B cell (primary cell): ENCODE results near the gene NELL1. TPM values are rescaled to one million over a fixed set of nuclear protein-coding genes. Genes with fewer than 3 reads are reported as not detected.

Experiments used
- ATAC-seq: fragments of 200-7000 bp; cut with Tn5 transposase; one replicate; pipeline ENCODE4 v1.10.0; 2021; ENCODE audit warnings: low read depth, mild to moderate bottlenecking, moderate number of reproducible peaks, moderate library complexity
- CTCF ChIA-PET: fragments of 350-600 bp; sonication (Branson Sonifier 250); formaldehyde crosslinking; loops from one replicate; lab custom pipeline; 2021; ENCODE audit warnings: antibody characterized with exemption, inconsistent platforms; lab: Charles Lee
- POLR2A ChIA-PET: fragments of 350-600 bp; sonication (Branson Sonifier 250); formaldehyde crosslinking; loops from one replicate; lab custom pipeline; 2021; ENCODE audit warnings: antibody characterized with exemption; lab: Charles Lee
- DNase-seq: peaks from one replicate; pipeline ENCODE4 v3.0.0; 2013
- H2AFZ ChIP-seq: 2 replicates; pipeline ENCODE4 v1.6.1; 2012; ENCODE audit warnings: mild to moderate bottlenecking, low read depth, low read length; ENCODE audit not compliant: insufficient read depth, poor library complexity, severe bottlenecking
- H3K27ac ChIP-seq, 2 donors: 1 replicate in 1 of 2; 2 replicates in 1 of 2; pipeline ENCODE4 v1.5.1; 2012 to 2013; ENCODE audit warnings: low read length in 2 of 2, mild to moderate bottlenecking in 2 of 2, moderate library complexity in 1 of 2
- H3K27me3 ChIP-seq, 4 experiments: fragments of 200-600 bp in 1 of 4; sonication (generic) in 1 of 4; replicated peaks in 1 of 4; 1 replicate in 2 of 4; 2 replicates in 2 of 4; pipeline versions ENCODE4 v1.6.1 to v1.7.0; 2013 to 2016; ENCODE audit warnings: low read length in 3 of 4, mild to moderate bottlenecking in 2 of 4, mixed read lengths in 1 of 4, moderate library complexity in 1 of 4; ENCODE audit not compliant: insufficient read depth in 4 of 4, control insufficient read depth in 3 of 4; ENCODE audit errors: control extremely low read depth in 1 of 4
- H3K36me3 ChIP-seq, 2 experiments: replicated peaks in 1 of 2; 1 replicate in 1 of 2; 2 replicates in 1 of 2; pipeline versions ENCODE4 v1.6.1 to v1.7.1; 2013; ENCODE audit warnings: low read length in 1 of 2; ENCODE audit not compliant: insufficient read depth in 2 of 2, control insufficient read depth in 1 of 2; ENCODE audit errors: control extremely low read depth in 1 of 2, extremely low read depth in 1 of 2
- H3K4me1 ChIP-seq, 2 donors: fragments of 200-600 bp in 1 of 2; sonication (generic) in 1 of 2; 1 replicate in 1 of 2; 2 replicates in 1 of 2; pipeline versions ENCODE4 v1.5.1 to v1.6.1; 2013 to 2017; ENCODE audit warnings: low read length in 2 of 2; ENCODE audit not compliant: control insufficient read depth in 2 of 2, insufficient read depth in 2 of 2
- H3K4me2 ChIP-seq: replicated peaks from 2 replicates; pipeline ENCODE3; 2012; ENCODE audit warnings: mild to moderate bottlenecking, low read depth, low read length; ENCODE audit not compliant: poor library complexity, severe bottlenecking
- H3K4me3 ChIP-seq, 5 experiments: fragments of 200-600 bp in 1 of 5; sonication (generic) in 1 of 5; 1 replicate in 3 of 5; 2 replicates in 2 of 5; pipeline versions ENCODE4 v1.5.1 to v1.7.0; 2011 to 2016; ENCODE audit warnings: low read length in 4 of 5, mild to moderate bottlenecking in 4 of 5, low read depth in 2 of 5, control low read depth in 1 of 5, moderate library complexity in 1 of 5; ENCODE audit not compliant: insufficient read depth in 1 of 5; ENCODE audit errors: control extremely low read depth in 1 of 5, extremely low read depth in 1 of 5
- H3K79me2 ChIP-seq: fragments of 200-600 bp; sonication (generic); one replicate; pipeline ENCODE4 v1.6.0; 2016; ENCODE audit warnings: low read length; ENCODE audit not compliant: control insufficient read depth, insufficient read depth
- H3K9ac ChIP-seq: fragments of 200-600 bp; sonication (generic); 2 replicates; pipeline ENCODE4 v1.6.1; 2017; ENCODE audit warnings: mild to moderate bottlenecking, low read length, moderate library complexity
- H3K9me3 ChIP-seq, 3 donors: one replicate each; pipeline versions ENCODE4 v1.6.1 to v1.7.1; 2013; ENCODE audit warnings: low read length in 2 of 3; ENCODE audit not compliant: control insufficient read depth in 2 of 3, insufficient read depth in 1 of 3; ENCODE audit errors: control extremely low read depth in 1 of 3
- H4K20me1 ChIP-seq: 2 replicates; pipeline ENCODE4 v1.6.0; 2012; ENCODE audit warnings: mild to moderate bottlenecking, low read length; ENCODE audit not compliant: insufficient read depth, control insufficient read depth, poor library complexity, severe bottlenecking
- H3K27ac Mint-ChIP-seq: one replicate; pipeline ENCODE4 v1.8.0; 2021; ENCODE audit warnings: mixed read lengths
- H3K27me3 Mint-ChIP-seq: one replicate; pipeline ENCODE4 v1.8.0; 2021; ENCODE audit warnings: mixed read lengths
- H3K4me1 Mint-ChIP-seq: one replicate; pipeline ENCODE4 v1.8.0; 2021; ENCODE audit warnings: mixed read lengths
- H3K4me3 Mint-ChIP-seq: one replicate; pipeline ENCODE4 v1.8.0; 2021; ENCODE audit warnings: mixed read lengths
- H3K9me3 Mint-ChIP-seq: one replicate; pipeline ENCODE4 v1.8.0; 2022; ENCODE audit warnings: mixed read lengths; ENCODE audit not compliant: insufficient read depth
- EZH2 ChIP-seq: IDR thresholded peaks from 2 replicates; pipeline ENCODE4 v1.6.1; 2012; ENCODE audit warnings: borderline replicate concordance, low read depth, mild to moderate bottlenecking, moderate library complexity, low read length; ENCODE audit not compliant: insufficient read depth, poor library complexity, severe bottlenecking
- WGBS: methylation state at CpG from one replicate; pipeline ENCODE4 v1.1.5; 2013; ENCODE audit warnings: missing lambda C conversion rate; ENCODE audit not compliant: insufficient coverage; 5-methylcytosine and 5-hydroxymethylcytosine counted together
- intact Hi-C: fragments of 100-400 bp; cut with micrococcal nuclease; formaldehyde crosslinking; loops from one replicate; pipeline ENCODE4 v1.10.0; 2022
- polyA plus RNA-seq: library from polyadenylated mRNA; depleted of rRNA; stranded (reverse); fragments of >200 nt; gene quantifications from 2 replicates; pipeline ENCODE4 v1.2.3, GENCODE V29; 2012
- total RNA-seq, 2 donors: library from RNA; stranded (reverse); fragments of 120-200 nt in 1 of 2; gene quantifications; 1 replicate in 1 of 2; 2 replicates in 1 of 2; pipeline versions ENCODE4 v1.2.3 to v1.2.4, GENCODE V29; 2013 to 2022
- TF ChIP-seq, protein P1 (sequence below): fragments of 200-600 bp; IDR thresholded peaks from one replicate; pipeline ENCODE4 v1.8.0; 2022; ENCODE audit warnings: antibody characterized with exemption, mild to moderate bottlenecking

The NELL1 gene
- total and polyA plus RNA-seq, 2 donors (not counting 1 experiment from before 2014, with no cell fraction given), result not detected

DNA sequence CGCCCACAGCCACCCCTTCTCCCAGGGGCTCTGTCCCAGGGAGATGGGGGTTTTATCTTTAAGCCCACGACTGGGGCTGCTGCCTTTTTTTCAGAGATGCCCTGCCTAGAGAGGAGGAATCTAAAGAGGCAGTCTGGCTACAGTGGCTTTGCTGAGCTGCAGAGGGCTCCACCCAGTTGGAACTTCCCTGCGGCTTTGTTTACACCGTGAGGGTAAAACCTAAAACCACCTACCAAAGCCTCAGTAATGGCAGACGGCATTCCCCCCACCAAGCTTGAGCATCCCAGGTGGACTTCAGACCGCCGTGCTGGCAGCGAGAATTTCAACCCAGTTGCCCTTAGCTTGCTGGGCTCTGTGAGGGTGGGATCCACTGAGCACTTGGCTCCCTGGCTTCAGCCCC lies 535.8 kb downstream of the NELL1 start:
- H3K27me3 ChIP-seq, result no peaks in the 10 kb centered on the region
- H3K4me3 ChIP-seq, result no peak overlapping the region
- CTCF ChIA-PET, result no interaction called here
- WGBS, result 88% methylated on average over 6 of the region's 8 CpGs
- no peak overlapping the region for H3K4me2 ChIP-seq
- peaks cover 9% of the 10 kb centered on the region for H3K9me3 Mint-ChIP-seq
- H2AFZ ChIP-seq, result no peak overlapping the region
- no peak for ATAC-seq
- no peaks in the 10 kb centered on the region for H3K4me1 ChIP-seq
- no peaks in the 10 kb centered on the region for H3K27me3 Mint-ChIP-seq
- no peak overlapping the region for H3K27ac ChIP-seq
- no peak overlapping the region for H3K9ac ChIP-seq
- H3K79me2 ChIP-seq, result no peaks in the 10 kb centered on the region
- no peak overlapping the region for H3K4me3 Mint-ChIP-seq
- POLR2A ChIA-PET, result no interaction called here
- peaks cover 0 to 7% (median 0%) of the 10 kb centered on the region in 3 donors for H3K9me3 ChIP-seq
- TF ChIP-seq, protein P1, sequence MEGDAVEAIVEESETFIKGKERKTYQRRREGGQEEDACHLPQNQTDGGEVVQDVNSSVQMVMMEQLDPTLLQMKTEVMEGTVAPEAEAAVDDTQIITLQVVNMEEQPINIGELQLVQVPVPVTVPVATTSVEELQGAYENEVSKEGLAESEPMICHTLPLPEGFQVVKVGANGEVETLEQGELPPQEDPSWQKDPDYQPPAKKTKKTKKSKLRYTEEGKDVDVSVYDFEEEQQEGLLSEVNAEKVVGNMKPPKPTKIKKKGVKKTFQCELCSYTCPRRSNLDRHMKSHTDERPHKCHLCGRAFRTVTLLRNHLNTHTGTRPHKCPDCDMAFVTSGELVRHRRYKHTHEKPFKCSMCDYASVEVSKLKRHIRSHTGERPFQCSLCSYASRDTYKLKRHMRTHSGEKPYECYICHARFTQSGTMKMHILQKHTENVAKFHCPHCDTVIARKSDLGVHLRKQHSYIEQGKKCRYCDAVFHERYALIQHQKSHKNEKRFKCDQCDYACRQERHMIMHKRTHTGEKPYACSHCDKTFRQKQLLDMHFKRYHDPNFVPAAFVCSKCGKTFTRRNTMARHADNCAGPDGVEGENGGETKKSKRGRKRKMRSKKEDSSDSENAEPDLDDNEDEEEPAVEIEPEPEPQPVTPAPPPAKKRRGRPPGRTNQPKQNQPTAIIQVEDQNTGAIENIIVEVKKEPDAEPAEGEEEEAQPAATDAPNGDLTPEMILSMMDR, result no peak
- no peak for TF ChIP-seq EZH2
- no peak overlapping the region for H3K27ac Mint-ChIP-seq
- intact Hi-C loops, result no loop called here
- H4K20me1 ChIP-seq, result no peaks in the 10 kb centered on the region
- no peak for DNase-seq
- H3K36me3 ChIP-seq, result no peaks in the 10 kb centered on the region
- H3K4me1 Mint-ChIP-seq, result no peaks in the 10 kb centered on the region

DNA sequence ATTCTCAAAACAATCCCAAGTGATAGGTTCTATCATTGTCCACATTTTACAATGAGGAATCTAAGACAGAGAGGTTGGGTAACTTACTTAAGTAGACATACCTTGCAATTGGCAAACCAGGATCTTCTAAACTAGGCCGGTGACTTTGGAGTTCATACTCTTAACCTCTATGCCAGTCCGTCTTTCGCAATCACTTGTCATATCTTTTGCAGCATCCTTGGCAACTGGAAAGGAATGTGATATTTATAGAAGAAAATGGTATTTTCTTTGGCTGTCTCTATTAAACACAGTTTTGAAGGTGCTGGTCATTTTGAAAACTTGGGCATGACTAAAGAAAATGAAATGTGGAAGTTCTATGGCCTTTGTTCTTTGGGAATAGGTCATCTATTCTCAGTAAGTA lies 556.5 kb downstream of the NELL1 start:
- H3K36me3 ChIP-seq, result no peaks in the 10 kb centered on the region
- H3K4me2 ChIP-seq, result no peak overlapping the region
- DNase-seq (no peak), ATAC-seq (no peak)
- CTCF ChIA-PET, result no interaction called here
- POLR2A ChIA-PET, result no interaction called here
- Mint-ChIP-seq H3K27me3 (no peaks in the 10 kb centered on the region), H3K4me1 (no peaks in the 10 kb centered on the region), H3K4me3 (no peak overlapping the region), H3K9me3 (peaks cover 2% of the 10 kb centered on the region), H3K27ac (no peak overlapping the region)
- no peak for TF ChIP-seq EZH2
- TF ChIP-seq, protein P1, result no peak
- no peak overlapping the region for H2AFZ ChIP-seq
- H3K27me3 ChIP-seq, result no peaks in the 10 kb centered on the region
- H4K20me1 ChIP-seq, result no peaks in the 10 kb centered on the region
- H3K9me3 ChIP-seq, result peaks cover 0 to 5% (median 2%) of the 10 kb centered on the region in 3 donors
- intact Hi-C loops, result no loop called here
- no peak overlapping the region for H3K27ac ChIP-seq
- no peak overlapping the region for H3K4me3 ChIP-seq
- H3K9ac ChIP-seq, result no peak overlapping the region
- 83% methylated on average over 1 of the region's 3 CpGs for WGBS
- H3K4me1 ChIP-seq, result no peaks in the 10 kb centered on the region
- H3K79me2 ChIP-seq, result no peaks in the 10 kb centered on the region
